ENCODE data around the gene POLG.

The POLG gene

GRCh38 chr15:89334510-89335297 is at the start of gene POLG:
TSS of gene POLG (minus strand) at chr15:89334824. CDS start at chr15:89333754, 1,070 bp downstream.
- DNase-seq, result peak; percentile 49

DNA sequence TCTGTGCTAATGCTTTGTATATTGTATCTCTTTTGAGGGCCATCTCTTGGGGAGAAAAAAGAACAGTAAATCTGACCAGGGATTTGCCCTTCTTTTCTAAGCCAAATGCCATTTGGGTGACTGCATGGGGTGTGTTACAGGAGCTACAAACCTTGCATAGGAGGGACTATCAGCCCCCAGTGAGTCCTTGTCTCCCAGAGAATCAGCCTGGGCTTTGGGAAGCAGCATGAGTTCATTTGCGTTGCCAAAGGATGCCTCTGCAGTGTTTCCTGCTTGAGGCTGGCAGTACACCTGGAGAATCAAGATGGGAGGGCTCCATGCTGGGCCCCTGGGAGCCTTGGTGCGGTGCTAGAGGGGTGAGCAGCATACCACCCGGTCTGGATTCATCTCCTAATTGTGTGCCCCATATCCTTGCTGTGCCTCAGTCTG is 49.6 kb upstream of the POLG start:
- DNase-seq, result no peak

DNA sequence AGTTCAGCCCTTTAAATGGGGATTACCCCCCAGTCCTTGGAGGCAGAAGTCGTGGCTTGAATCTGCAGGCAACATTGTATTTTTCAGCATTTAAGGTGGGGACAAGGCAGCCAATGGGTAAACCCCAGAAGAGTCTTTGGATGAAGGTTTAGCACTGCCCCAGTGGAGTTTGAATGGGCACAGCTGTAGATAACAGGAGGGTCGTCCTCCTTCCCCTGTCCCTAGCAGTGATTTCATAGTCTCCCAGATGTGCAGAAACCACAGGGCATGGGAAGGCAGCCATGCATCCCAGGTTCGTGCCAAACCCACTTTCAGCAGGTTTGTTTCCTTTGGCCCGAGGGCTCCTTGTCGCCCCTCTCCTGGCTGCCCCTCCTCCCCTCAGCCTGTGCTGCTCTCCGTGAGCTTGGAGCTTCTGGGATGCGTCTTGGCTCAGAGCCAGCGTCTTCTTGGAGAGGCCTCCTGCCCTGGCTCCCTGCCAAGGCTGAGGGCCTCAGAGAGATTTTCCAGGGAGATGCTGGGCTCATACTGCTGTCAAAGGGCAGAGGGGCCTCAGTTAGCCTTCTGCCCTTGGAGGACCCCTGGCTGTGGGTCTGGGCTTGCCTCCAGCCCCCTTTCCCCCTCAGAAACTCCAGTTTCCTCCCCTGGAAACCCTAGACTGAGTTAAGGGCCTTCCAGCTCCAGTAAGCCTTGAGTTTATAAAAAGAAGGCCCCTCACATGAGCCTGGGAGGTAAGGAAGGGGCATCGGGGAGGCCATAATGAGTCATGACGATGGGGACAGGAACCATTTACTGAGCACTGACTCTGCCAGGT is 48.9 kb upstream of the POLG start:
- peak; percentile 76 for DNase-seq

DNA sequence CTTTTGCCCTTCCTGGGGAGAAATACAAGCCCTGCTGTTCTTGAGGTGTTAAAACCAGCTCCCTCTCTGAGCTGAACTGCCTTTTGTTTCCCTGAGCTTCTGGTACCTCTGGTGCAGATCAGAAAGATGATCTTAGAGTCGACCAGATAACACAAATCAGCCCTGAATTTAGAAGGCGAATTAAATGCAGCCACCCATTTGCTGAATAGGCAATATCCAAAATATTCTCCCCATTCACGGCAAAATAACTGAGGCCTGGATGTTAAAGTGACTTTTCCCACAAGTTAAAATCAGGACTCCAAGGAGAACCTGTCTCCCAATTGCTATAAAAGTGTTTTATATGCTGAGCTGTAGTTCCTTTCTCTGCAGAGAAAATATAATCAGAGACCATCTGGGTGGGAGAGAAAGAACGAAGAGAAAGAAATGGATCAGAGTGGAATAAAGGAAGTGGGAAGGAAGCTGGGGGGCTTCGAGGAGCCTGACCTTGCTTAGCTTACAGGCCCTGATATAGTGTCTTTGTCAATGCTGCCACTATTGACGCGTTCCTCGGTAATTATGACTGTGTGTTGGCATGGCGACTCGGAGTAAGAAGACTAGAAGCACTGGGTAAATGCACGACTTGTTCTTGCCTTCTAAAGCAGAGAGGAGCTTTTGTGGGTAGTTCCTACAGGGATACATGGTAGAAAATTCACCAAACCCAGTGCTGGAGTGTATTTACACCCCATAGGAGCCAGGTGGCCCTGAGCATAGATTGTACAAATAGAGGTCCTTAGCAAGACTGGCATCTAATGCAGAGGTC is 47.5 kb upstream of the POLG start:
- DNase-seq, result no peak

DNA sequence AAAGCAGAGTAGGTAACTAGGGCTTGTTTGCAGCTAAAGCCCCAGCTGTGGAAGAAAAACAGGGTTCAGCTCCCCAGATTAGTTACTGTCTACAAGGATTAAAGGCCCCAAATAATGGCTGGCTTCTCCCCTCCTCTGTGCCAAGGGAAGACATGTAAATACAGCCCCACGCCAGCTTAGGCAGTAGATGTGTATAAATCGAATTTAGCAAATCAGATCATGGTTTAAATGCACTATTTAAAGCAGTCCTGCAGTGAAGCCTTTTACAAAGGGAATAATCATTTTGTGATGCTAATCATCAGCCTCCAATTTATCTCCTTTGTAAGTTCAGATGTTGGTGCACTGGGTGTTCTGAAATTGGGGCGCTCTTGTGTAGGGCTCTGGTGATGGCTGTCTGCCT is 46.7 kb upstream of the POLG start:
- DNase-seq, result no peak

- no peak for DNase-seq
Measured at GRCh38 chr15:89379818-89380217, 45.2 kb upstream of the POLG start.

- DNase-seq, result no peak
Measured at GRCh38 chr15:89379251-89379695, 44.6 kb upstream of the POLG start.

- DNase-seq, result no peak
Measured at GRCh38 chr15:89378296-89379151, 43.9 kb upstream of the POLG start.

- DNase-seq, result no peak
Measured at GRCh38 chr15:89377842-89378295, 43.2 kb upstream of the POLG start.

- DNase-seq, result no peak
Measured at GRCh38 chr15:89377024-89377841, 42.6 kb upstream of the POLG start.

DNA sequence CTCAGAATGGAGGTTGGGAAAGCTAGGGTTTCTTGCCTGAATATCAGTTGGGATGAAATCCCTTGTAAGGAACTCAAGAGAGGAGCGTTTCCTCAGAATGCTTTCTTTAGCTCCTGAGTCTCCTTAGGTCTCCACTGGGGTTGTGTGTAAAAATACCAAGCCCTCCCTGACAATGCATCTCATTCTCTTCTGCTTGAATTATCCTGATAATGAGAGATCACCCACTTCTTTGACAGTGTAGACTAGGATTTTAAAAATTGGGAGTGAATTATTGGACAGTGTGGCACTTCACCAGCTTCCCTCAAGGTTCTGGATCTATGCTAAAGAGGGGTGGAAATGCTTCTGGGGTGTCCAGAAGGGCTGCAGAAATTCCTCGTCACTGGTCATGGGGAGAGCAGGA is 41.8 kb upstream of the POLG start:
- DNase-seq, result no peak

GRCh38 chr15:89375093-89376005 is 40.7 kb upstream of the POLG start:
- no peak for DNase-seq

DNA sequence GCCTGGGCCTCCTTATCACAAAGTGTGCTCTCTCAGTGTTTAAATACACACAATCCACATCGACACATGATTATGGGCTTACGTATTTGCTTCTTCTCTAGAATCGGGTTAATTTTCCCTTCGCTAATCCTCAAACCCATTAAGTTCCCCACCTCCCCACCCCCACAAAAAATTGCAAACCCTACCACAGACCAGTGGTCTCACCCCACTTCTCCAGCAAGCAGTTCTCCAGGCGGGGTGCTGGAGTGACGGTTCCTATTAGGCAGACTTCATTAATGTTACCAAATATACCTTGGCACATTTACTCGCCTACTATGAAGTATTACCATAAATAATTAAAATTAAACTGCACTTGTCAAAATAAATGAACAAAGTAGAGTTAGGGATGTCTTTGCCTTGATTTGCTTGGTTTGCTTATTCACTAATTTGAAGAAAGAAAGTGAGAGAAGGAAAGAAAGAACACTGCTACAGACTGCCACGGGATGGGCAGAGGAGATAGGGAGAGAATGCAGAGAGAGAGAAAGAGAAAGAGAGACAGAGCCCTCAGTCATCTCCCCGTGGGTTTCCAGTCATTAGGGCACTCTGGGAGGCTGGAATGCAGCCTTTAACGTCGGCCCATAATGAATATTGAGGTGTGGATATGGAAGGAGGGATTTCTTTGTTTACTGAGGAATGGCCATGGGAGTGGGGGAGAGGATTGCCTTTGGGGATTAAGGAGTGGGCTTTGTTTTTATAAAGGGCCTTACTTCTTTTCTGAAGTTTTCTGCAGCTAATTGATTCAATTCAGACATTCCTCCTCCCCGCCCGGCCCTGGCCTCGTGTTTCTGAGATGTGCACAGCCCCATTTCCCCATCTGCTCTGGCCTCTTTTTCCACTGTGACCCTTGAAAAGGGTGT is 39.7 kb upstream of the POLG start:
- DNase-seq, result no peak

DNA sequence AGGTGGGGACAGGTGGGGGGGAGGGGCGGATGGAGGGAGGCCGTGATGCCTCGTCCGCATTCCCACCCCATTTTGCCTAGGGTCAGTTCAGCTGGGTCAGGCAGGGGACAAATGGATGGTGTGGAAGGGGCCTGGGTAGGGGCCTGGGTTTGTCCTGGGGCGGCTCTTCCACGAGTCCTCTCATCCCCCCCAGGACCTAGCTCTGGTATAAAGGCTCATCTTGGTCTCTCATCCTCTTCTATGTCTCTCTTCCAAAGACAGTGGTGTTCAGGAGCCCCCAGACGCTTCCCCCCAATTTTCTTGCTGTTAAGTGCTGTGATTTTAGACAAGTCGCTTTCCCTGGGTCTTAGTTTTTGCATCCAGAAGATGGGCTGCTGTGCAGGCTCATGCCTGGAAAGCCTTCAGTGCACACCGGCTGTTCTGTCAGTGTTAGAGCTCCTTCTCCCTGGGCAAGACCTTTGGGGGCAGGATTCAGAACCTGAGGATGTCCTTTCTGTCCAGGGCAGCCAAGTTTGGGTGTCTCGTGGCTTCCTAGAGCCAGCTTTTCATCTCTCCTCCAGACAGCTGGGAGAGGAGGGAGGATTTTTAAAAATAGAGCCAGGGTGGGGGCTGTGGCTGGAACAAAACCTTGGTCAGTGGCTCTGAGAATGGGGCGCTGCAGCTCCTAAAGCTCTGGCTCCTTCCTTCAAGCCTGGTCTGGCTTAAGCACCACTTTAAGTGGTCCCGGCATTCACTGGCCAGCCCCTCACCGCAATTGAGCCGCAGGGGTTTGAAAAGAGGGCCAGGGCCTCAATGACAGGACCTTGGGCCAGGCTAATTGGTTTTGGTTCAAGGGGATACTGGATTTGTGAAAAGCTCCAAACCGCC is 37.7 kb upstream of the POLG start:
- DNase-seq, result no peak

GRCh38 chr15:89371228-89372044 is 36.8 kb upstream of the POLG start:
- no peak for DNase-seq

GRCh38 chr15:89370978-89371227 is 36.3 kb upstream of the POLG start:
- no peak for DNase-seq
